ENCODE data around the gene GATA3. TPM values are rescaled to one million over a fixed set of nuclear protein-coding genes. Genes with fewer than 3 reads are reported as not detected.

Gene GATA3
- total RNA-seq, 3 donors from 2014 or later: 0.48 to 36.4 (median 28.2) TPM

DNA sequence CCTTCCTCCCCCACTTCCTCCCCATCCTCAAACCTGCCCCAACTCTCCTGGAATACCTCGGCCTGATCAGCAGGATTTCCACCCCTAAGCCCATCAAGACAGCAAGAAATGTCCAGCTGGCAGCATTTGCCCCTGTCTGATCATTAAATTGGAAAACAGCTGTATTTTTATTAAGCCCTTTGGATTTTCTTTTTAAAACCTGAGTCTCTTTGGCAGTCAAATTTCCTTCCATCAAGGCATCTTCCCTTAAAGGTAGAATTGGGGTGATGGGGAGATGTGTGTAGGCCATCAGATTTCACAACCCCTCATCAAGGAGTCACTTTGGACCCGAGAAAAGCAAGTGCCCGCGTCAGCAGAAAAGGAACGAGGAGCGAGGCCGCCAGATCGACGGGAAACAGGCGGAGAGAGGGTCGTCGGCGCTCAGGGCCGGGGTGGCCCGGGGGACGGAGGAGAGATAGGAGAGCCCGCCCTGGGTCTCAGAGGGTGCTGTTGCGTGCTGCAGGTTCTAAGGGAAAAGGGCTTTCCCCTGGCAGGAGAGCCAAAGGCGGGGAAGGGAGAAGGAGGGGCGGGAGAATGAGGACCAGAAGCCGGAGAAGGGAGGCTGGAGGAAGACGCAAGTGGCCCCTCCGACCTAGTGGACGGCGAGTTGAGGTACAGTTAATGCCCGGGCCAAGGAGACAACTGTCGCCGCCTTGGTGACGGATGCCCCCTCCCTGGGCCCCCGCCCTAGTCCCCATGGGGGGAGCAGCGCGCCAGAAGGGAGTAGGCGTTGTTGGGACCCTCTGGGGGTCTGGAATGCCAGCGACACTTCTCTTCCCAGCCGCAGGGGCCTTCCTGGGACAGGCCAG, 11.5 kb upstream of the GATA3 start:
- intact Hi-C loops (cut with DNase I; ENCODE audit: low total_unique reads): no loop called here
- no peaks in the 10 kb centered on the region for H3K9me3 ChIP-seq
- no peak for DNase-seq (ENCODE audit: low spot score in 2 of 2)
- no peak overlapping the region for H3K27ac ChIP-seq
- TF ChIP-seq POLR2AphosphoS5 (IDR thresholded peaks at IDR 0.05) (no peak), POLR2A (IDR thresholded peaks at IDR 0.05) (no peak), CTCF (IDR thresholded peaks at IDR 0.05) (no peak)
- H3K36me3 ChIP-seq: no peaks in the 10 kb centered on the region
- H3K27me3 ChIP-seq: peaks cover 0 to 80% of the 10 kb centered on the region in 2 donors
- no peaks in the 10 kb centered on the region for H3K4me1 ChIP-seq
- no peak overlapping the region for H3K4me3 ChIP-seq

DNA sequence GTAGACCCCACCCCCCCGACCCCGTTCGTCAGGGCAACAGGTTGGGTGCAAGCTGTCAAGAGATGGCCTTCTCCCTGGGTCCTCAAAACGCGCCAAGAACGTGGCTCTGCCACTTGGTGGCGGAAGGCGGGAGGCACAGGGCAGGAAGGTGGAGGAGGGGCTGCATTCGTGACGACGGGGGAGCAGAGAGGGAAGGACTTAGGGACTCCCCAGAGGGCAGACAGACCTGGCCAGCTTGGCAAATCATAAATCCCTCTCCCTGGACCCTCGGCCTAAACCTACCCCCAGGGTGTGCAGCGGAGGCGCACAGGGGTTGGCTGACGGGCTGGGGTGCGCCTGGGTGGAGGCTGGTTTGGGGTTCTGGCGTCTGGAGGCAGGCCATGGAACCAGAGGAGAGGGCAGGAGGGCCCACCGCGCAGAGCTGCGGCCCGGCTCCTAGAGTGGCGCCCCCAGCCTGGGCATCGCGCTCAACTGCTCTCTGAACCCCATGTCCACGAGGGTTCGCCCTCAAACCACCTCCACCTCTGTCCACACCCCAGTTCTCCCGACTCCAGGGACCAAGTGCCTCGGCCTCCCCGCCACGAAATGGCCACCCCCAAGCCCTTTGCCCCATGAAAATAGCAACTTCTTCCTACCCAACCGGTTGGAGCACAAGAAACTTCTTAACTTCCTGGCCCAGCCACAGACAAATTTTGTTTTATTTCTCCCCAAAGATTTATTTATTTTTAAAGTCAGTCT, 10.8 kb upstream of the GATA3 start:
- no peak for DNase-seq (ENCODE audit: low spot score in 2 of 2)
- intact Hi-C loops (cut with DNase I; ENCODE audit: low total_unique reads): no loop called here

DNA sequence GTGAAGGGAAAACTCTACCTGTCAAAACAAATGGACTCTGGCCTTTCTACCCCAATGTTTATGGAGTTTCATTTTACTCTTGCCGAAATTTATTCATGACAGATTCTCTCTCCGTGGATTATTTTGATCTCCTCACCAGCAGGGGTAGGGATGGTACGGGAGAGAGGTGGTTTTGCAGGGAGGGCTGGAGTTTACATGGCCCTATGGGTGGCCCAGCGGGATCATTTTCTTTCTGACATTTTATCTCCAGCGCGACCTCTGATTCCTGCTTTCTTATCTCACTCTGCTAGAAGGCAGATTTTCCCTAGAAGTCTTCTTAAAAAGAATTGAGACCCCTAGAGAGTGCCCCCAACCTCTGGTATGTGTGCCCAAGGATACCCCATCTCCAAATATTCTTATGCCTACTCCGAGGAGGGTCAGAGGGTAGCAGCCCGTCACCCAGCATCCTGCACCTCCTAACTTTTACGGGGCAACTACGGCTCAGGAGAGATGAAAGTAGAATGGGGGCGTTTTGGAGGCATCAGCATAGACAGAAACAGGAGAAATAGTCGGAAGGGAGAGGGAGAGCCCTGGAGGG, 10.1 kb upstream of the GATA3 start:
- Histone ChIP-seq H3K36me3 (no peaks in the 10 kb centered on the region), H3K27ac (no peak overlapping the region), H3K4me1 (no peaks in the 10 kb centered on the region), H3K4me3 (peak overlapping the region in 1 of 3 donors; percentile 68), H3K27me3 (peaks cover 0 to 80% of the 10 kb centered on the region in 2 donors), H3K9me3 (no peaks in the 10 kb centered on the region)
- DNase-seq (ENCODE audit: low spot score in 2 of 2): no peak
- TF ChIP-seq CTCF (IDR thresholded peaks at IDR 0.05) (no peak), POLR2A (IDR thresholded peaks at IDR 0.05) (no peak), POLR2AphosphoS5 (IDR thresholded peaks at IDR 0.05) (no peak)
- intact Hi-C loops (cut with DNase I; ENCODE audit: low total_unique reads): no loop called here

More for the DNA sequence above, 10.8 kb upstream of the GATA3 start:
- Histone ChIP-seq H3K36me3 (no peaks in the 10 kb centered on the region), H3K27me3 (peaks cover 0 to 80% of the 10 kb centered on the region in 2 donors), H3K4me3 (no peak overlapping the region), H3K9me3 (no peaks in the 10 kb centered on the region), H3K27ac (no peak overlapping the region), H3K4me1 (no peaks in the 10 kb centered on the region)
- no peak for TF ChIP-seq CTCF (IDR thresholded peaks at IDR 0.05)
- no peak for TF ChIP-seq POLR2AphosphoS5 (IDR thresholded peaks at IDR 0.05)
- no peak for TF ChIP-seq POLR2A (IDR thresholded peaks at IDR 0.05)

DNA sequence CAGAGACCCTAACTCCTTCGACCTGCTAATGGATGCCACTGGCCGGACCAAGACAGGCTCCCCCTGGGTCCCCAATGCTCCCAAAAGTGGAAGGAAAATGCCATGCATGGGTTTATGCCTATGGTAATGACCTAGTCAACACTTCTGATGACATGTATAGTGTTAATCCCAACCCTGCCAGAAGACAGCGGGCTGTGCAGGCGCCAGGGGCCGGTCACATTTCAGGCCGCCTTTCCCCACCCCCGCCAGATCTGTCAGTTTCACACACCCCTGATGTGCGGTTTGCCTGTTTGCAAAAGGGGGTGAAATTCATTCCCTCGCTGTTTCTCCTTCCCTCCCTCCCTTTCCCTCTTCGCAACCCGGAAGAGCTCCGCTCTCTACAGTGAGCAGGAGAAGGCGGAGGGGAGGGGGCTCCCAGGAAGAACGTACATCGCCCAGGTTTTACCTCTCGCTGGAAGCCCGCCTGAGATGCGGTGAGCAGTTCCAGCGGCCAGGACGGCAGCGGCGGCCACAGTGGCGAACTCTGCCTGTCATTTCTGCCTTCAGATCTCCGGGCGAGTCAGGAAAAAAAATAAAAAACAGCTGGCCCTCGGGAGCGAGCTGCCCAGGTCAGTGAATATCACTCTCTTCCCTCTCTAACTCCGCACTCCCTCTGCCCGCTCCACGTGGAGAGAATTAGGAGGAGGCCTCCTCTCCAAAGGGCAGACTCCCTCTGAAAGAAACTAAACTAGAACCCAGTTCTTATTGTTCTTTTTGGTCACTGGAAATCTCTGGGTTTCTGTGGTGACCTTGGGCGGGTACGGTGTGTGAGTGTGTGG, 9.4 kb upstream of the GATA3 start:
- no peaks in the 10 kb centered on the region for H3K4me1 ChIP-seq
- DNase-seq (ENCODE audit: low spot score in 2 of 2): no peak
- H3K27me3 ChIP-seq: peaks cover 0 to 79% of the 10 kb centered on the region in 2 donors

More for the DNA sequence above, 9.4 kb upstream of the GATA3 start:
- Histone ChIP-seq H3K27ac (peak overlapping the region in 1 of 2 donors; percentile 0), H3K9me3 (no peaks in the 10 kb centered on the region), H3K4me3 (peak overlapping the region; percentile 20 to 68 (median 54)), H3K36me3 (no peaks in the 10 kb centered on the region)
- TF ChIP-seq POLR2AphosphoS5 (IDR thresholded peaks at IDR 0.05) (no peak), CTCF (IDR thresholded peaks at IDR 0.05) (no peak), POLR2A (IDR thresholded peaks at IDR 0.05) (no peak)
- intact Hi-C loops (cut with DNase I; ENCODE audit: low total_unique reads): no loop called here

All from breast epithelium (tissue), 4 donors.